ENCODE measurements around the gene ODR4.
"Not testable (repeated sequence)": the region's sequence is repeated elsewhere in the genome, so short reads cannot be mapped to it uniquely, and the experiment has no call there.

The ODR4 gene

GRCh38 chr1:186375152-186375928 lies at the start of gene ODR4, which contains the start of gene TPR:
Gene ODR4, plus strand, starts transcription at chr1:186375838. Its CDS starts 3,948 bp downstream, at chr1:186379786.
Gene TPR, minus strand, starts transcription at chr1:186375253. Its CDS starts 225 bp downstream, at chr1:186375028.
- peak; percentile 97 for DNase-seq

GRCh38 chr1:186326009-186326408 lies 49.6 kb upstream of the ODR4 start:
- no peak for DNase-seq

GRCh38 chr1:186327331-186327730 lies 48.3 kb upstream of the ODR4 start:
- DNase-seq: no peak

- no peak for DNase-seq
Measured at GRCh38 chr1:186330758-186331157, 44.9 kb upstream of the ODR4 start.

GRCh38 chr1:186337554-186337953 lies 38.1 kb upstream of the ODR4 start:
- no peak for DNase-seq

- DNase-seq: no peak
Measured at GRCh38 chr1:186340772-186341171, 34.9 kb upstream of the ODR4 start.

GRCh38 chr1:186347837-186348691 lies 27.6 kb upstream of the ODR4 start:
- not testable (repeated sequence) for DNase-seq

- DNase-seq: peak; percentile 12
Measured at GRCh38 chr1:186374303-186375151, 1.1 kb upstream of the ODR4 start.

- DNase-seq: no peak
Measured at GRCh38 chr1:186375929-186376319, 286 bp downstream of the ODR4 start.

- no peak for DNase-seq
Measured at GRCh38 chr1:186386725-186387383, 11.2 kb downstream of the ODR4 start.

GRCh38 chr1:186390925-186391324 lies 15.3 kb downstream of the ODR4 start:
- DNase-seq: no peak

- DNase-seq: no peak
Measured at GRCh38 chr1:186391841-186392240, 16.2 kb downstream of the ODR4 start.

GRCh38 chr1:186392711-186393110 lies 17.1 kb downstream of the ODR4 start:
- DNase-seq: not testable (repeated sequence)

- not testable (repeated sequence) for DNase-seq
Measured at GRCh38 chr1:186401446-186401845, 25.8 kb downstream of the ODR4 start.

GRCh38 chr1:186403632-186404031 lies 28.0 kb downstream of the ODR4 start:
- no peak for DNase-seq

GRCh38 chr1:186404454-186405051 lies 28.9 kb downstream of the ODR4 start:
- DNase-seq: no peak

GRCh38 chr1:186409091-186409490 lies 33.5 kb downstream of the ODR4 start:
- no peak for DNase-seq

GRCh38 chr1:186413319-186413718 lies 37.7 kb downstream of the ODR4 start:
- no peak for DNase-seq

- DNase-seq: no peak
Measured at GRCh38 chr1:186418503-186418902, 42.9 kb downstream of the ODR4 start.

- no peak for DNase-seq
Measured at GRCh38 chr1:186420311-186420710, 44.7 kb downstream of the ODR4 start.

GRCh38 chr1:186420923-186421322 lies 45.3 kb downstream of the ODR4 start:
- no peak for DNase-seq

- no peak for DNase-seq
Measured at GRCh38 chr1:186421446-186421845, 45.8 kb downstream of the ODR4 start.
